Thyroid gland (tissue), 4 donors: ENCODE results near the gene NDUFA6. TPM values are rescaled to one million over a fixed set of nuclear protein-coding genes. Genes with fewer than 3 reads are reported as not detected.
"Not testable (repeated sequence)": the region's sequence is repeated elsewhere in the genome, so short reads cannot be mapped to it uniquely, and the experiment has no call there.

Source experiments
- DNase-seq, 2 donors: peaks; one replicate each; pipeline ENCODE4 v3.0.0-alpha.2; 2019
- H3K27ac ChIP-seq, 3 donors: fragments of 200-600 bp; sonication (generic); 1 replicate in 2 of 3; 2 replicates in 1 of 3; pipeline ENCODE4 v1.5.1; 2016 to 2019; ENCODE audit warnings: mild to moderate bottlenecking in 1 of 3, moderate library complexity in 1 of 3
- H3K27me3 ChIP-seq: fragments of 200-600 bp; sonication (generic); one replicate; pipeline ENCODE4 v1.5.1; 2019
- H3K36me3 ChIP-seq, 2 donors: fragments of 200-600 bp; sonication (generic); one replicate each; pipeline ENCODE4 v1.5.1; 2016 to 2019
- H3K4me1 ChIP-seq, 2 donors: fragments of 200-600 bp; sonication (generic); one replicate each; pipeline ENCODE4 v1.5.1; 2017 to 2019
- H3K4me3 ChIP-seq, 3 donors: fragments of 200-600 bp; sonication (generic); replicated peaks in 1 of 3; 1 replicate in 2 of 3; 2 replicates in 1 of 3; pipeline ENCODE4 v1.5.1; 2016; ENCODE audit warnings: mild to moderate bottlenecking in 1 of 3
- H3K9me3 ChIP-seq: fragments of 200-600 bp; sonication (generic); one replicate; pipeline ENCODE4 v1.5.1; 2017
- POLR2A ChIP-seq, 2 donors: fragments of 450-650 bp; IDR thresholded peaks; one replicate each; pipeline ENCODE4 v1.6.1; 2017; ENCODE audit warnings: antibody characterized with exemption in 2 of 2, mild to moderate bottlenecking in 2 of 2, moderate library complexity in 1 of 2
- WGBS, 2 donors: methylation state at CpG; one replicate each; pipeline ENCODE4 v1.1.5; 2017; 5-methylcytosine and 5-hydroxymethylcytosine counted together
- intact Hi-C: fragments of 100-400 bp; cut with DNase I; formaldehyde crosslinking; loops from one replicate; pipeline ENCODE4 v1.15.1; 2023
- total RNA-seq, 4 donors: library from RNA; depleted of rRNA; stranded (reverse); fragments of >200 nt; gene quantifications; one replicate each; pipeline ENCODE4 v1.2.3, GENCODE V29; 2016
- TF ChIP-seq, protein P1 (sequence below), 6 experiments: fragments of 200-600 bp in 3 of 6; fragments of 450-650 bp in 3 of 6; sonication (generic) in 3 of 6; IDR thresholded peaks; one replicate each; pipeline ENCODE4 v1.5.1; 2016 to 2019; ENCODE audit warnings: antibody characterized with exemption in 6 of 6, mild to moderate bottlenecking in 2 of 6, inconsistent platforms in 1 of 6, moderate library complexity in 1 of 6

Gene NDUFA6
- total RNA-seq, 4 donors from 2014 or later: 32.9 to 85.6 (median 73.4) TPM

DNA sequence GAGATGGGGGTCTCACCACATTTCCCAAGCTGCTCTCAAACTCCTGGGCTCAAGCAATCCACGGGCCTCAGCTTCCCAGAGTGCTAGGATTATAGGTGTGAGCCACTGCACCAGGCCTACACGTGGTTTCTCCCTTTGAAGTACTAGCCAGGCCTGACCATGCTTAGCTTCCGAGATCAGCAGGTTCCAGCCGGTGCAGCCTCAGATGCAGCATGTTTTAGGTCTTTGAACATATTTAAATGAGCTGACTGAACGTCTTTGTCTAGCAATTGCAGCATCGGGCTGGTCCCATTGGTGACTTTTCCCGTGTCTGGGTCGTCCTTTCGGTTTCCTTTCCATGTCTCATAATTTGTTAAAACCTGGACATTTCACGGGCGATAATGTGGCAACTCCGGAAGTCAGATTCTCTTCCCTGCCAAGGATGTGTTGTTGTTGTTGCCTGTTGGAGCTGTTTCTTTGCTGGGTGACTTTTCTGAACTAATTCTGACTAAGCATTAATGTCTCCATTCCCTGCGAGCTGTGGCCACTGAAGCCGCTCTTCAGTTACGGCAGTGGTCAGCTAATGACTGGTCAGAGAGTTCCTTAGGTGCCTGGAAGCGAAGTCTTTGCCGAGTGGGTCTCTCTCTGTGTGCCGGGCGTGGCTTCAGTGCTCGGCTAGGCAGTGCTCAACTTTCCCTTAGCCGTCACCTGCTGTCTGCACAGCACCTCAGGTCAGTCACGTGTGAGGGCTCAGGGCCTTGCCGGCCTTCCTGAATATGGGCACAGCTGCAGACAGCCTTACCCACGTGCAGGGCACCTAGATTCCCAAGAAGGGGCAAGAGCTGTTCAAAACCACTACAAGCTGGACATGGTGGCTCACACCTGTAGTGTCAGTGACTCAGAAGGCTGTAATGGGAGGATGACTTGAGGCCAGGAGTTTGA, 43.8 kb upstream of the NDUFA6 start:
- H3K27me3 ChIP-seq: no peaks in the 10 kb centered on the region
- no peak overlapping the region for H3K4me3 ChIP-seq
- H3K36me3 ChIP-seq: no peaks in the 10 kb centered on the region
- H3K27ac ChIP-seq: no peak overlapping the region
- DNase-seq: peak in 1 of 2 donors; percentile 22
- WGBS, 2 donors: 75% methylated on average over 18 to 22 of the region's 24 CpGs
- intact Hi-C loops: no loop called here
- TF ChIP-seq POLR2A (IDR thresholded peaks at IDR 0.05): no peak
- TF ChIP-seq, protein P1, sequence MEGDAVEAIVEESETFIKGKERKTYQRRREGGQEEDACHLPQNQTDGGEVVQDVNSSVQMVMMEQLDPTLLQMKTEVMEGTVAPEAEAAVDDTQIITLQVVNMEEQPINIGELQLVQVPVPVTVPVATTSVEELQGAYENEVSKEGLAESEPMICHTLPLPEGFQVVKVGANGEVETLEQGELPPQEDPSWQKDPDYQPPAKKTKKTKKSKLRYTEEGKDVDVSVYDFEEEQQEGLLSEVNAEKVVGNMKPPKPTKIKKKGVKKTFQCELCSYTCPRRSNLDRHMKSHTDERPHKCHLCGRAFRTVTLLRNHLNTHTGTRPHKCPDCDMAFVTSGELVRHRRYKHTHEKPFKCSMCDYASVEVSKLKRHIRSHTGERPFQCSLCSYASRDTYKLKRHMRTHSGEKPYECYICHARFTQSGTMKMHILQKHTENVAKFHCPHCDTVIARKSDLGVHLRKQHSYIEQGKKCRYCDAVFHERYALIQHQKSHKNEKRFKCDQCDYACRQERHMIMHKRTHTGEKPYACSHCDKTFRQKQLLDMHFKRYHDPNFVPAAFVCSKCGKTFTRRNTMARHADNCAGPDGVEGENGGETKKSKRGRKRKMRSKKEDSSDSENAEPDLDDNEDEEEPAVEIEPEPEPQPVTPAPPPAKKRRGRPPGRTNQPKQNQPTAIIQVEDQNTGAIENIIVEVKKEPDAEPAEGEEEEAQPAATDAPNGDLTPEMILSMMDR (IDR thresholded peaks at IDR 0.05): no peak
- no peaks in the 10 kb centered on the region for H3K4me1 ChIP-seq
- no peaks in the 10 kb centered on the region for H3K9me3 ChIP-seq

DNA sequence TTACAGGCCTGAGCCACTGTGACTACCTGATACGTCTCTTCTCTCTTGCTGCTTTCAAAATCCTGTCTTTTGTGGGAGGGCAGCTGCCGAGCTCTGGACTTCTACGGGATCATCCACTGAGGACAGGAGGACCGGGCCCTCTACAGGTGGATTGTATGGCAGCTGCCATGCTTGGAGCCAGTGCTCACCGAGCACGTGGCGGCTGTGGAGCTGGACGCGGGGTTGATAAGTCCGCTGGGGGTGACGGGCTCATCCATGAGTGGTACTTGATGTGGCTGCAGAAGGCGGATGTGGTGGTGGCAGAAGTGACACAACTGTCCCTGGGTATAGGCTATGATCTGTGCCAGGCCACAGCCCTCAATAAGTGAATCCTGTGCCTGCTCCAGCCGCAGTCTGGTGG, 41.9 kb upstream of the NDUFA6 start:
- no peaks in the 10 kb centered on the region for H3K36me3 ChIP-seq
- no peak for DNase-seq
- H3K27me3 ChIP-seq: no peaks in the 10 kb centered on the region
- no peak overlapping the region for H3K4me3 ChIP-seq
- WGBS, 2 donors: 89 to 90% methylated on average over 12 of the region's 13 CpGs
- no peak for TF ChIP-seq POLR2A (IDR thresholded peaks at IDR 0.05)
- TF ChIP-seq, protein P1 (IDR thresholded peaks at IDR 0.05): no peak
- H3K4me1 ChIP-seq: no peaks in the 10 kb centered on the region
- intact Hi-C loops: no loop called here
- H3K27ac ChIP-seq: no peak overlapping the region
- H3K9me3 ChIP-seq: no peaks in the 10 kb centered on the region

- no peaks in the 10 kb centered on the region for H3K4me1 ChIP-seq
- H3K4me3 ChIP-seq: no peak overlapping the region
- TF ChIP-seq, protein P1 (IDR thresholded peaks at IDR 0.05): no peak
- no peak for TF ChIP-seq POLR2A (IDR thresholded peaks at IDR 0.05)
- no peaks in the 10 kb centered on the region for H3K36me3 ChIP-seq
- no peaks in the 10 kb centered on the region for H3K9me3 ChIP-seq
- 58 to 72% methylated on average over 7 to 8 of the region's 8 CpGs for WGBS, 2 donors
- no peak for DNase-seq
- intact Hi-C loops: no loop called here
- no peak overlapping the region for H3K27ac ChIP-seq
- H3K27me3 ChIP-seq: no peaks in the 10 kb centered on the region
These were observed 41.0 kb upstream of the NDUFA6 start for GRCh38 chr22:42131562-42131961.

- H3K27ac ChIP-seq, H3K27me3 ChIP-seq, H3K36me3 ChIP-seq, H3K9me3 ChIP-seq, intact Hi-C loops, H3K4me1 ChIP-seq, DNase-seq, H3K4me3 ChIP-seq: not testable (repeated sequence)
- WGBS, 2 donors: 80 to 83% methylated on average over 2 to 11 of the region's 14 CpGs
These were observed 40.3 kb upstream of the NDUFA6 start, which contains the start of gene CYP2D6 for GRCh38 chr22:42130639-42131431. TSS of gene CYP2D6 (minus strand) at chr22:42130810. CDS start at chr22:42130791, 19 bp downstream.

- H3K36me3 ChIP-seq, H3K27ac ChIP-seq, H3K27me3 ChIP-seq, H3K4me1 ChIP-seq, intact Hi-C loops, H3K4me3 ChIP-seq, DNase-seq, H3K9me3 ChIP-seq: not testable (repeated sequence)
- 0 to 38% methylated on average over 1 of the region's 7 CpGs for WGBS, 2 donors
These were observed 39.6 kb upstream of the NDUFA6 start for GRCh38 chr22:42130182-42130581.

- 71 to 73% methylated on average over 35 to 58 of the region's 65 CpGs for WGBS, 2 donors
- H3K27ac ChIP-seq, H3K4me3 ChIP-seq, H3K27me3 ChIP-seq, H3K9me3 ChIP-seq, H3K4me1 ChIP-seq, H3K36me3 ChIP-seq, intact Hi-C loops: not testable (repeated sequence)
- DNase-seq: peak in 1 of 2 donors; percentile 38
These were observed 38.5 kb upstream of the NDUFA6 start for GRCh38 chr22:42128776-42129694.

- H3K36me3 ChIP-seq, H3K27ac ChIP-seq, H3K4me3 ChIP-seq, H3K4me1 ChIP-seq, DNase-seq, H3K9me3 ChIP-seq, H3K27me3 ChIP-seq, intact Hi-C loops: not testable (repeated sequence)
- 84 to 88% methylated on average over 8 to 12 of the region's 13 CpGs for WGBS, 2 donors
These were observed 37.4 kb upstream of the NDUFA6 start for GRCh38 chr22:42128007-42128406.
